SU-DHL-6 (cell line): ENCODE results near the gene GJC2.

Experiments
- EZH2phosphoT487 ChIP-seq: fragments of 200-600 bp; sonication (generic), shearing (Covaris generic); conservative IDR thresholded peaks from 2 replicates; pipeline ENCODE4 v1.6.1; 2018; ENCODE audit warnings: mild to moderate bottlenecking, antibody characterized with exemption, low read length, moderate library complexity, mixed read lengths
- TF ChIP-seq, protein P1 (sequence below): fragments of 200-600 bp; sonication (generic); IDR thresholded peaks from one replicate; pipeline ENCODE4 v1.5.1; 2017; ENCODE audit warnings: antibody characterized with exemption, mild to moderate bottlenecking, low read length, moderate library complexity; ENCODE audit not compliant: insufficient read depth, poor library complexity, severe bottlenecking

GRCh38 chr1:228170666-228171065 is 20.9 kb downstream of the GJC2 start:
- TF ChIP-seq, protein P1, sequence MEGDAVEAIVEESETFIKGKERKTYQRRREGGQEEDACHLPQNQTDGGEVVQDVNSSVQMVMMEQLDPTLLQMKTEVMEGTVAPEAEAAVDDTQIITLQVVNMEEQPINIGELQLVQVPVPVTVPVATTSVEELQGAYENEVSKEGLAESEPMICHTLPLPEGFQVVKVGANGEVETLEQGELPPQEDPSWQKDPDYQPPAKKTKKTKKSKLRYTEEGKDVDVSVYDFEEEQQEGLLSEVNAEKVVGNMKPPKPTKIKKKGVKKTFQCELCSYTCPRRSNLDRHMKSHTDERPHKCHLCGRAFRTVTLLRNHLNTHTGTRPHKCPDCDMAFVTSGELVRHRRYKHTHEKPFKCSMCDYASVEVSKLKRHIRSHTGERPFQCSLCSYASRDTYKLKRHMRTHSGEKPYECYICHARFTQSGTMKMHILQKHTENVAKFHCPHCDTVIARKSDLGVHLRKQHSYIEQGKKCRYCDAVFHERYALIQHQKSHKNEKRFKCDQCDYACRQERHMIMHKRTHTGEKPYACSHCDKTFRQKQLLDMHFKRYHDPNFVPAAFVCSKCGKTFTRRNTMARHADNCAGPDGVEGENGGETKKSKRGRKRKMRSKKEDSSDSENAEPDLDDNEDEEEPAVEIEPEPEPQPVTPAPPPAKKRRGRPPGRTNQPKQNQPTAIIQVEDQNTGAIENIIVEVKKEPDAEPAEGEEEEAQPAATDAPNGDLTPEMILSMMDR: no peak
- TF ChIP-seq EZH2phosphoT487: no peak
